Right cardiac atrium (tissue), 5 donors: Measurements from ENCODE around the gene UBXN2A. TPM values are rescaled to one million over a fixed set of nuclear protein-coding genes. Genes with fewer than 3 reads are reported as not detected.
A peak's percentile ranks its signal among the peaks of the same experiment; 100 is the strongest.

ENCODE experiments used
- ATAC-seq, 2 donors: fragments of 200-7000 bp; cut with Tn5 transposase; one replicate each; pipeline versions ENCODE4 v1.8.0 to v1.9.1; 2020; ENCODE audit warnings: moderate library complexity in 2 of 2, mild to moderate bottlenecking in 1 of 2
- DNase-seq, 3 donors: peaks; one replicate each; pipeline ENCODE4 v3.0.0-alpha.2; 2020
- H3K27ac ChIP-seq: one replicate; pipeline ENCODE4 v1.5.1; 2013; ENCODE audit warnings: mild to moderate bottlenecking, low read length, control low read depth, moderate library complexity
- H3K27me3 ChIP-seq: one replicate; pipeline ENCODE4 v1.6.1; 2013; ENCODE audit not compliant: control insufficient read depth, insufficient read depth
- H3K4me1 ChIP-seq: one replicate; pipeline ENCODE4 v1.6.1; 2013; ENCODE audit warnings: low read length; ENCODE audit not compliant: control insufficient read depth, insufficient read depth
- H3K4me3 ChIP-seq: one replicate; pipeline ENCODE4 v1.5.1; 2013; ENCODE audit warnings: low read length, control low read depth
- H3K9me3 ChIP-seq: one replicate; pipeline ENCODE4 v1.6.1; 2013; ENCODE audit warnings: low read length; ENCODE audit not compliant: control insufficient read depth
- WGBS: extraction: QIAGEN DNeasy Blood & Tissue Kit; methylation state at CpG from one replicate; pipeline ENCODE4 v1.1.7; 2013; 5-methylcytosine and 5-hydroxymethylcytosine counted together
- intact Hi-C, 4 donors: fragments of 100-400 bp; cut with DNase I; formaldehyde crosslinking; loops; one replicate each; pipeline versions ENCODE4 v1.11.0 to v1.14.0; 2022 to 2023
- polyA plus RNA-seq: library from polyadenylated mRNA; stranded (reverse); fragments of 200-250 nt; gene quantifications from one replicate; pipeline ENCODE4 v1.2.3, GENCODE V29; 2013
- total RNA-seq, 4 donors: library from RNA; stranded (reverse); fragmentation: NEBNext Ultra II Directional; extraction: Animal tissue kit (Norgen Biotek cat#: 25700); gene quantifications; one replicate each; pipeline ENCODE4 v1.2.1, GENCODE V29; 2021
- donor health status: healthy with polysubstance abuse.
- donor health status: DM: no; HTN: yes; CAD: no.
- donor health status: DM: no; HTN: no; CAD: no.
- donor health status: DM: no; HTN: yes; CAD: no; lungs with severe emphysema.
- donor health status: DM: yes; HTN: yes; CAD: no.

Gene UBXN2A
- total and polyA plus RNA-seq, 5 donors = 14.7 to 27.3 (median 24.2) TPM

- H3K27ac ChIP-seq = no peak overlapping the region
Observed at GRCh38 chr2:23916727-23917405, 23.4 kb upstream of the UBXN2A start.

GRCh38 chr2:23918837-23919489, 21.3 kb upstream of the UBXN2A start:
- intact Hi-C loops = no loop called here
- 89% methylated on average over 8 of the region's 8 CpGs for WGBS
- Histone ChIP-seq H3K4me1 (peaks cover 2% of the 10 kb centered on the region), H3K4me3 (no peak overlapping the region), H3K27me3 (no peaks in the 10 kb centered on the region), H3K27ac (no peak overlapping the region), H3K9me3 (no peaks in the 10 kb centered on the region)
- DNase-seq (no peak), ATAC-seq (no peak)

More at GRCh38 chr2:23916727-23917405, 23.4 kb upstream of the UBXN2A start:
- WGBS = 60% methylated on average over 3 of the region's 3 CpGs
- Histone ChIP-seq H3K27me3 (no peaks in the 10 kb centered on the region), H3K4me1 (peaks cover 3% of the 10 kb centered on the region), H3K4me3 (no peak overlapping the region), H3K9me3 (no peaks in the 10 kb centered on the region)
- DNase-seq (no peak), ATAC-seq (no peak)
- intact Hi-C loops = no loop called here

- 25% methylated on average over 7 of the region's 7 CpGs for WGBS
- H3K4me3 ChIP-seq = peak overlapping the region; percentile 84
- no peaks in the 10 kb centered on the region for H3K27me3 ChIP-seq
- DNase-seq (no peak), ATAC-seq (no peak)
- intact Hi-C loops = loop anchor here in 2 of 4 donors (10.0 kb wide), 1 partner anchor 160 kb away; the partner anchor contains the start of gene TP53I3 (in 2 of the 2)
- H3K9me3 ChIP-seq = no peaks in the 10 kb centered on the region
- peaks cover 8% of the 10 kb centered on the region for H3K4me1 ChIP-seq
- no peak overlapping the region for H3K27ac ChIP-seq
Observed at GRCh38 chr2:23924589-23925359, 15.5 kb upstream of the UBXN2A start.

- WGBS = under 1% methylated on average over 13 of the region's 13 CpGs
- Histone ChIP-seq H3K27ac (peak overlapping the region; percentile 59), H3K4me1 (peaks cover 6% of the 10 kb centered on the region), H3K9me3 (no peaks in the 10 kb centered on the region), H3K4me3 (peak overlapping the region; percentile 84), H3K27me3 (no peaks in the 10 kb centered on the region)
- intact Hi-C loops = loop anchor here in 2 of 4 donors (10.0 kb wide), 1 partner anchor 159 kb away; the partner anchor contains the start of gene TP53I3 (in 2 of the 2)
- peak; percentile 60 to 74 for ATAC-seq
- peak; percentile 40 to 59 (median 57) for DNase-seq
Observed at GRCh38 chr2:23925702-23926289, 14.5 kb upstream of the UBXN2A start.

- Histone ChIP-seq H3K27me3 (no peaks in the 10 kb centered on the region), H3K4me1 (peaks cover 6% of the 10 kb centered on the region), H3K9me3 (no peaks in the 10 kb centered on the region), H3K4me3 (peak overlapping the region; percentile 84), H3K27ac (peak overlapping the region; percentile 59)
- under 1% methylated on average over 39 of the region's 39 CpGs for WGBS
- DNase-seq = peak; percentile 44 to 80 (median 79)
- intact Hi-C loops = loop anchor here in 2 of 4 donors (10.0 kb wide), 1 partner anchor 158 kb away; the partner anchor contains the start of gene TP53I3 (in 2 of the 2)
- ATAC-seq = peak; percentile 57 to 66
Observed at GRCh38 chr2:23926290-23926749, 13.9 kb upstream of the UBXN2A start.

- intact Hi-C loops = loop anchor here in 2 of 4 donors (10.0 kb wide), 1 partner anchor 158 kb away; the partner anchor contains the start of gene TP53I3 (in 2 of the 2)
- peaks cover 6% of the 10 kb centered on the region for H3K4me1 ChIP-seq
- peak; percentile 95 to 97 for ATAC-seq
Observed at GRCh38 chr2:23926750-23927571, 13.3 kb upstream of the UBXN2A start, which contains the start of gene ATAD2B. Gene ATAD2B, minus strand, starts transcription at chr2:23927123. Its CDS starts 353 bp downstream, at chr2:23926770.

GRCh38 chr2:23934259-23934658, 6.0 kb upstream of the UBXN2A start:
- no peaks in the 10 kb centered on the region for H3K9me3 ChIP-seq
- H3K27ac ChIP-seq = no peak overlapping the region
- 76% methylated on average over 1 of the region's 1 CpG for WGBS
- intact Hi-C loops = no loop called here
- no peak overlapping the region for H3K4me3 ChIP-seq
- ATAC-seq = no peak
- no peaks in the 10 kb centered on the region for H3K27me3 ChIP-seq
- no peak for DNase-seq
- H3K4me1 ChIP-seq = no peaks in the 10 kb centered on the region

More at GRCh38 chr2:23926750-23927571, 13.3 kb upstream of the UBXN2A start, which contains the start of gene ATAD2B:
- no peaks in the 10 kb centered on the region for H3K9me3 ChIP-seq
- DNase-seq = peak; percentile 91 to 97 (median 96)
- H3K27ac ChIP-seq = peak within 1 kb of the TSS; percentile 95
- H3K27me3 ChIP-seq = no peaks in the 10 kb centered on the region
- peak within 1 kb of the TSS; percentile 84 for H3K4me3 ChIP-seq
- WGBS = under 1% methylated on average over 88 of the region's 88 CpGs

GRCh38 chr2:23940718-23941620, 706 bp downstream of the UBXN2A start:
- peak; percentile 33 to 47 for ATAC-seq
- DNase-seq = no peak
- Histone ChIP-seq H3K27ac (peak overlapping the region; percentile 65), H3K4me1 (peaks cover 13% of the 10 kb centered on the region), H3K27me3 (no peaks in the 10 kb centered on the region), H3K4me3 (peak overlapping the region; percentile 65), H3K9me3 (no peaks in the 10 kb centered on the region)
- WGBS = under 1% methylated on average over 46 of the region's 46 CpGs
- intact Hi-C loops = no loop called here

- no peak overlapping the region for H3K27ac ChIP-seq
- H3K27me3 ChIP-seq = no peaks in the 10 kb centered on the region
- DNase-seq = no peak
- no peaks in the 10 kb centered on the region for H3K9me3 ChIP-seq
- peaks cover 13% of the 10 kb centered on the region for H3K4me1 ChIP-seq
- no peak for ATAC-seq
- peak overlapping the region; percentile 65 for H3K4me3 ChIP-seq
- WGBS = 86% methylated on average over 8 of the region's 8 CpGs
- intact Hi-C loops = no loop called here
Observed at GRCh38 chr2:23941644-23942043, 1.4 kb downstream of the UBXN2A start.
